NT2/D1 (cell line): Measurements from ENCODE around the gene DMAC2.
A peak's percentile ranks its signal among the peaks of the same experiment; 100 is the strongest.
"Not testable (repeated sequence)": the region's sequence is repeated elsewhere in the genome, so short reads cannot be mapped to it uniquely, and the experiment has no call there.

ENCODE experiments used
- DNase-seq: peaks from one replicate; pipeline ENCODE4 v3.0.0-alpha.2; 2011; ENCODE audit warnings: low read depth, low spot score
- H3K27me3 ChIP-seq: 2 replicates; pipeline ENCODE4 v1.6.0; 2011; ENCODE audit warnings: mild to moderate bottlenecking; ENCODE audit not compliant: insufficient read length, insufficient read depth
- H3K36me3 ChIP-seq: 2 replicates; pipeline ENCODE4 v1.6.1; 2011; ENCODE audit warnings: mild to moderate bottlenecking, low read length, mixed read lengths; ENCODE audit not compliant: insufficient read depth, insufficient read length
- H3K4me1 ChIP-seq: 2 replicates; pipeline ENCODE4 v1.5.1; 2011; ENCODE audit not compliant: insufficient read depth, insufficient read length
- H3K4me3 ChIP-seq: 2 replicates; pipeline ENCODE4 v1.5.1; 2011; ENCODE audit warnings: low read depth; ENCODE audit not compliant: insufficient read length
- H3K9ac ChIP-seq: 2 replicates; pipeline ENCODE4 v1.6.0; 2011; ENCODE audit warnings: low read depth; ENCODE audit not compliant: insufficient read length
- H3K9me3 ChIP-seq: 2 replicates; pipeline ENCODE4 v1.5.1; 2011; ENCODE audit warnings: mild to moderate bottlenecking, low read length; ENCODE audit not compliant: insufficient read depth
- SUZ12 ChIP-seq: IDR thresholded peaks from 2 replicates; pipeline ENCODE4 v1.6.1; 2011; ENCODE audit not compliant: insufficient read length, insufficient read depth; ENCODE audit errors: extremely low read depth
- YY1 ChIP-seq: IDR thresholded peaks from 2 replicates; pipeline ENCODE4 v1.6.1; 2011; ENCODE audit not compliant: insufficient read length, insufficient read depth
- ZNF274 ChIP-seq: IDR thresholded peaks from 2 replicates; pipeline ENCODE4 v1.6.1; 2011; ENCODE audit warnings: mild to moderate bottlenecking, low read depth, low read length

The DMAC2 gene

GRCh38 chr19:41410336-41411054 lies 29.2 kb downstream of the DMAC2 start:
- Histone ChIP-seq H3K27me3 (no peaks in the 10 kb centered on the region), H3K9me3 (no peaks in the 10 kb centered on the region), H3K36me3 (peaks cover 28% of the 10 kb centered on the region), H3K4me1 (peaks cover 17% of the 10 kb centered on the region), H3K4me3 (no peak overlapping the region), H3K9ac (no peak overlapping the region)
- no peak for DNase-seq
- no peak for TF ChIP-seq SUZ12
- TF ChIP-seq YY1, result no peak
- no peak for TF ChIP-seq ZNF274

GRCh38 chr19:41409288-41409687 lies 30.4 kb downstream of the DMAC2 start:
- Histone ChIP-seq H3K9me3 (no peaks in the 10 kb centered on the region), H3K4me1 (peaks cover 17% of the 10 kb centered on the region), H3K36me3 (peaks cover 16% of the 10 kb centered on the region), H3K9ac (no peak overlapping the region), H3K27me3 (no peaks in the 10 kb centered on the region), H3K4me3 (no peak overlapping the region)
- no peak for DNase-seq
- no peak for TF ChIP-seq YY1
- no peak for TF ChIP-seq SUZ12
- no peak for TF ChIP-seq ZNF274

GRCh38 chr19:41408846-41409245 lies 30.9 kb downstream of the DMAC2 start:
- H3K9me3 ChIP-seq, DNase-seq, H3K27me3 ChIP-seq, H3K4me3 ChIP-seq: not testable (repeated sequence)
- Histone ChIP-seq H3K36me3 (peaks cover 14% of the 10 kb centered on the region), H3K4me1 (peaks cover 17% of the 10 kb centered on the region), H3K9ac (peak overlapping the region; percentile 17)

GRCh38 chr19:41408256-41408655 lies 31.5 kb downstream of the DMAC2 start:
- Histone ChIP-seq H3K9me3 (no peaks in the 10 kb centered on the region), H3K4me1 (peaks cover 17% of the 10 kb centered on the region)
- no peak for DNase-seq

GRCh38 chr19:41407271-41407670 lies 32.4 kb downstream of the DMAC2 start:
- peak; percentile 30 for DNase-seq
- TF ChIP-seq SUZ12 (no peak), ZNF274 (no peak), YY1 (no peak)
- peaks cover 5% of the 10 kb centered on the region for H3K36me3 ChIP-seq
- no peaks in the 10 kb centered on the region for H3K27me3 ChIP-seq
- H3K9ac ChIP-seq, result peak overlapping the region; percentile 76
- H3K9me3 ChIP-seq, result no peaks in the 10 kb centered on the region
- H3K4me1 ChIP-seq, result peaks cover 17% of the 10 kb centered on the region
- no peak overlapping the region for H3K4me3 ChIP-seq

More at GRCh38 chr19:41408256-41408655, 31.5 kb downstream of the DMAC2 start:
- no peak for TF ChIP-seq YY1
- no peak overlapping the region for H3K4me3 ChIP-seq
- H3K27me3 ChIP-seq, result no peaks in the 10 kb centered on the region
- H3K36me3 ChIP-seq, result peaks cover 9% of the 10 kb centered on the region
- no peak overlapping the region for H3K9ac ChIP-seq

GRCh38 chr19:41405776-41406175 lies 33.9 kb downstream of the DMAC2 start:
- no peaks in the 10 kb centered on the region for H3K27me3 ChIP-seq
- H3K9me3 ChIP-seq, result no peaks in the 10 kb centered on the region
- DNase-seq, result no peak
- TF ChIP-seq YY1, result no peak
- no peak for TF ChIP-seq SUZ12
- no peak for TF ChIP-seq ZNF274
- H3K9ac ChIP-seq, result no peak overlapping the region
- no peaks in the 10 kb centered on the region for H3K36me3 ChIP-seq
- no peak overlapping the region for H3K4me3 ChIP-seq
- H3K4me1 ChIP-seq, result peaks cover 17% of the 10 kb centered on the region

- no peak for DNase-seq
These were observed 36.3 kb downstream of the DMAC2 start for GRCh38 chr19:41403181-41403970.

More at GRCh38 chr19:41403181-41403970, 36.3 kb downstream of the DMAC2 start:
- TF ChIP-seq YY1, result no peak
- TF ChIP-seq ZNF274, result no peak
- TF ChIP-seq SUZ12, result no peak
- Histone ChIP-seq H3K4me1 (peaks cover 13% of the 10 kb centered on the region), H3K4me3 (no peak overlapping the region), H3K27me3 (no peaks in the 10 kb centered on the region), H3K9me3 (no peaks in the 10 kb centered on the region), H3K36me3 (no peaks in the 10 kb centered on the region), H3K9ac (no peak overlapping the region)
